Bronchial epithelial cell (primary cell): ENCODE results near the gene CDK14. TPM values are rescaled to one million over a fixed set of nuclear protein-coding genes. Genes with fewer than 3 reads are reported as not detected.
"Not testable (repeated sequence)": the region's sequence is repeated elsewhere in the genome, so short reads cannot be mapped to it uniquely, and the experiment has no call there.

Source experiments
- DNase-seq: peaks from one replicate; pipeline ENCODE4 v3.0.0-alpha.2; 2010; ENCODE audit warnings: low read depth
- FAIRE-seq: peaks from 2 replicates; lab custom pipeline; 2011; peaks lifted over from hg19 to GRCh38; lab: Jason Lieb, UNC
- H3K27me3 ChIP-seq: 2 replicates; pipeline ENCODE4 v1.5.1; 2011; ENCODE audit warnings: low read length; ENCODE audit not compliant: control insufficient read depth, insufficient read depth
- H3K36me3 ChIP-seq: 2 replicates; pipeline ENCODE4 v1.5.1; 2011; ENCODE audit warnings: low read length; ENCODE audit not compliant: control insufficient read depth, insufficient read depth
- H3K4me3 ChIP-seq: 2 replicates; pipeline ENCODE4 v1.5.1; 2011; ENCODE audit warnings: mild to moderate bottlenecking, low read depth, low read length, control low read depth
- CTCF ChIP-seq: IDR thresholded peaks from 2 replicates; pipeline ENCODE4 v1.5.1; 2011; ENCODE audit warnings: mild to moderate bottlenecking, moderate library complexity, low read length, control low read depth, inconsistent platforms; ENCODE audit not compliant: insufficient read depth, severe bottlenecking
- total RNA-seq: library from RNA; depleted of rRNA; stranded (reverse); fragments of >200 nt; gene quantifications from 2 replicates; pipeline ENCODE4 v1.2.1, GENCODE V29; 2014

The CDK14 gene
- total RNA-seq, 1 donor from 2014 or later = 8.7 TPM

DNA sequence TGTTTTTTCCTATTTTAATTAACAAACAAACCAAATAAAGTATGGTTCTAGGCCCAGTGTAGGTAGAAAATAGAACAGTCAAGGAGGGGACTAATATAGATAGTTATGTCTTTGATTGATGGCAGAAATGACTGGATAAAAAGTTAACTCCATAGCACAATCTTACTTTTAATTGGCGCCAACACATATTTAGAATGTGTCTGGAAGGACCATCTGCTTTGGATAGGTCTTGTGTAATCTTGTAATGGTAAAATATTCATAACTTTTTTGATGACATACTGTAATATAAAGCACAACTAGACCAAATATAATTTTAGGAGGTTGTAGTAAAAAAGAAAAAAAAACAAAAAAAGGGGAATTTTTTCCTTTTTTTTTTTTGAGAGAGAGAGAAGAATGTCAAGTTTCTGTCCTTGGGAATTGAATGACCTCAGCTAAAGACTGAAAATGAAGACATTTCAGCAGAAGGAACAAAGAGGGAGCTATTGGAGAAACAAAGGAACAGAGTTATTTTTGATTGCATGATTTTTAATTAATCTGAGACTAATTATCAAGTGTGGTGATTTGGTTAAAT is 193.7 kb downstream of the CDK14 start:
- TF ChIP-seq CTCF = no peak
- FAIRE-seq (no peak), DNase-seq (no peak)
- Histone ChIP-seq H3K27me3 (no peaks in the 10 kb centered on the region), H3K4me3 (no peak overlapping the region), H3K36me3 (no peaks in the 10 kb centered on the region)

DNA sequence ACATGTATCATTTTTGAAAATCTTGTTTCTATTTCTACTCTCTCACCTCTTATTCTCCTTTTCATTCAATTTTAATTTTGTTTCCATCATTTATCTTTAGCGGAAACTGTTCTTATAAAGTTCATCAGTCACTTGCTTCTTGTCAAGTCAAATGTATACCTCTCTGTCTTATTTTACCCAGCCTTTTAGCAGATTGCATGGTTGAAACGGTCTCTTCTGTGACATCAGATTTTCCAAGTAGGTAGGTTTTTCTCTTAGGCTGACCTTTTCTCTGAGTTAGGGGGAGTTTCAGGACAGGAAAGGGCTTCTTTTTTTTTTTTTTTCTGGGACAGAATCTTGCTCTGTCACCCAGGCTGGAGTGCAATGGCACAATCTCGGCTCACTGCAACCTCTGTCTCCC is 195.5 kb downstream of the CDK14 start:
- DNase-seq (no peak), FAIRE-seq (no peak)
- TF ChIP-seq CTCF = no peak
- H3K27me3 ChIP-seq = no peaks in the 10 kb centered on the region
- H3K4me3 ChIP-seq = no peak overlapping the region
- H3K36me3 ChIP-seq = no peaks in the 10 kb centered on the region

GRCh38 chr7:90792301-90792700 is 196.2 kb downstream of the CDK14 start:
- no peak for DNase-seq
- H3K4me3 ChIP-seq = no peak overlapping the region
- H3K36me3 ChIP-seq = no peaks in the 10 kb centered on the region
- no peak for FAIRE-seq
- no peak for TF ChIP-seq CTCF
- H3K27me3 ChIP-seq = no peaks in the 10 kb centered on the region

GRCh38 chr7:90794234-90794633 is 198.1 kb downstream of the CDK14 start:
- not testable (repeated sequence) for H3K36me3 ChIP-seq, DNase-seq, FAIRE-seq, H3K4me3 ChIP-seq, H3K27me3 ChIP-seq

- no peak overlapping the region for H3K4me3 ChIP-seq
- no peaks in the 10 kb centered on the region for H3K36me3 ChIP-seq
- peak; percentile 33 for DNase-seq
- no peak for TF ChIP-seq CTCF
- no peak for FAIRE-seq
- H3K27me3 ChIP-seq = no peaks in the 10 kb centered on the region
These were observed 201.5 kb downstream of the CDK14 start for GRCh38 chr7:90797596-90797995.

GRCh38 chr7:90804370-90804769 is 208.2 kb downstream of the CDK14 start:
- DNase-seq (peak; percentile 11), FAIRE-seq (no peak)
- TF ChIP-seq CTCF = no peak
- no peaks in the 10 kb centered on the region for H3K27me3 ChIP-seq
- no peaks in the 10 kb centered on the region for H3K36me3 ChIP-seq
- no peak overlapping the region for H3K4me3 ChIP-seq

DNA sequence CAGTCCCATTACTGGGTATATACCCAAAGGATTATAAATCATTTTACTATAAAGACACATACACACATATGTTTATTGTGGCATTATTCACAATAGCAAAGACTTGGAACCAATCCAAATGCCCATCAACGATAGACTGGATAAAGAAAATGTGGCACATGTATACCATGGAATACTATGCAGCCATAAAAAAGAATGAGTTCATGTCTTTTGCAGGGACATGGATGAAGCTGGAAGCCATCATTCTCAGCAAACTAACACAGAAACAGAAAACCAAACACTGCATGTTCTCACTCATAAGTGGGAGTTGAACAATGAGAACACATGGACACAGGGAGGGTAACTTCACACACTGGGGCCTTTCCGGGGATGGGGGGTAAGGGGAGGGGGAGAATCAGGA is 219.4 kb downstream of the CDK14 start:
- not testable (repeated sequence) for H3K27me3 ChIP-seq, H3K36me3 ChIP-seq, DNase-seq, H3K4me3 ChIP-seq, FAIRE-seq
